HepG2 (cell line): ENCODE results near the gene GLRX2. TPM values are rescaled to one million over a fixed set of nuclear protein-coding genes. Genes with fewer than 3 reads are reported as not detected.

Experiments used
- AGO1 ChIP-seq: fragments of 200-400 bp; formaldehyde crosslinking; IDR thresholded peaks from 2 replicates; pipeline ENCODE4 v1.6.1; 2017; ENCODE audit warnings: mild to moderate bottlenecking, low read depth, low read length, moderate library complexity; ENCODE audit not compliant: poor library complexity, severe bottlenecking
- HNRNPH1 ChIP-seq: fragments of 200-400 bp; formaldehyde crosslinking; optimal IDR thresholded peaks from 2 replicates; pipeline ENCODE3; 2017; ENCODE audit warnings: mild to moderate bottlenecking, low read depth, low read length
- HOXA5 ChIP-seq: sonication (generic); formaldehyde crosslinking; IDR thresholded peaks from 2 replicates; pipeline ENCODE4 v1.4.0; 2020; ENCODE audit warnings: missing genetic modification reagents
- MAFF ChIP-seq: IDR thresholded peaks from 2 replicates; pipeline ENCODE4 v1.6.1; 2011; ENCODE audit warnings: low read depth, low read length, improper control_type of control experiment
- NFE2L2 ChIP-seq: fragments of 150-350 bp; IDR thresholded peaks from 2 replicates; pipeline ENCODE4 v1.6.1; 2014; ENCODE audit warnings: low read length
- NR2F6 ChIP-seq, 2 experiments: IDR thresholded peaks; 2 replicates each; pipeline ENCODE4 v1.6.1; 2016; ENCODE audit warnings: antibody characterized with exemption in 1 of 2, mild to moderate bottlenecking in 1 of 2
- PAWR ChIP-seq: sonication (generic); formaldehyde crosslinking; IDR thresholded peaks from 2 replicates; pipeline ENCODE4 v1.4.0; 2020; ENCODE audit warnings: missing genetic modification reagents, mild to moderate bottlenecking, borderline replicate concordance
- PHB2 ChIP-seq: fragments of 450-650 bp; IDR thresholded peaks from 2 replicates; pipeline ENCODE4 v1.6.1; 2018; ENCODE audit not compliant: partially characterized antibody
- PHF21A ChIP-seq: sonication (generic); formaldehyde crosslinking; IDR thresholded peaks from 2 replicates; pipeline ENCODE4 v1.5.0; 2020; ENCODE audit warnings: mild to moderate bottlenecking, missing genetic modification reagents
- ZNF44 ChIP-seq: sonication (generic); formaldehyde crosslinking; IDR thresholded peaks from 2 replicates; pipeline ENCODE4 v1.5.1; 2020; ENCODE audit warnings: mild to moderate bottlenecking, missing genetic modification reagents
- ZNF530 ChIP-seq: sonication (generic); formaldehyde crosslinking; IDR thresholded peaks from 2 replicates; pipeline ENCODE4 v1.5.0; 2020; ENCODE audit warnings: low read depth, mild to moderate bottlenecking, missing genetic modification reagents
- ZNF577 ChIP-seq: sonication (generic); formaldehyde crosslinking; IDR thresholded peaks from 2 replicates; pipeline ENCODE4 v1.4.0; 2020; ENCODE audit warnings: mild to moderate bottlenecking, low read depth, missing genetic modification reagents, borderline replicate concordance
- polyA plus RNA-seq, 8 experiments: library from polyadenylated mRNA; depleted of rRNA in 3 of 8; stranded (reverse) in 7 of 8; unstranded in 1 of 8; fragments of >200 nt; fragmentation: Illumina TruSeq in 4 of 8; extraction: Trizol in 4 of 8; gene quantifications; 2 replicates each; pipeline versions ENCODE4 v1.2.1 to v1.2.3, GENCODE V29; 2011 to 2016; ENCODE audit warnings: low read depth in 4 of 8, missing spikeins in 1 of 8, mixed read lengths in 1 of 8; ENCODE audit not compliant: insufficient read depth in 1 of 8
- total RNA-seq, 5 experiments: library from RNA; depleted of rRNA; stranded (reverse); fragments of >200 nt; fragmentation: Illumina TruSeq; extraction: Trizol; gene quantifications; 2 replicates each; pipeline ENCODE4 v1.2.3, GENCODE V29; 2016; ENCODE audit warnings: low read depth in 1 of 5
- TF ChIP-seq, protein P1 (sequence below): sonication (generic); formaldehyde crosslinking; IDR thresholded peaks from 2 replicates; pipeline ENCODE4 v1.5.1; 2020; ENCODE audit warnings: missing genetic modification reagents, mild to moderate bottlenecking, borderline replicate concordance
- TF ChIP-seq, protein P2 (sequence below): sonication (generic); formaldehyde crosslinking; IDR thresholded peaks from 2 replicates; pipeline ENCODE4 v1.5.0; 2020; ENCODE audit warnings: missing genetic modification reagents, mild to moderate bottlenecking, borderline replicate concordance
- TF ChIP-seq, protein P3 (sequence below): sonication (generic); formaldehyde crosslinking; IDR thresholded peaks from 2 replicates; pipeline ENCODE4 v1.9.0; 2021; ENCODE audit warnings: missing genetic modification reagents, borderline replicate concordance
- TF ChIP-seq, protein P4 (sequence below): sonication (generic); formaldehyde crosslinking; IDR thresholded peaks from 2 replicates; pipeline ENCODE4 v1.4.0; 2020; ENCODE audit warnings: missing genetic modification reagents
- TF ChIP-seq, protein P5 (sequence below): fragments of 450-650 bp; IDR thresholded peaks from 2 replicates; pipeline ENCODE4 v1.6.1; 2016
- TF ChIP-seq, protein P6 (sequence below): sonication (generic); formaldehyde crosslinking; IDR thresholded peaks from 2 replicates; pipeline ENCODE4 v1.4.0; 2020; ENCODE audit warnings: mild to moderate bottlenecking, missing genetic modification reagents

GLRX2 gene
- total and polyA plus RNA-seq, 2 of the 13 experiments (the other 11 are each of a cell fraction or from before 2014, with no cell fraction given), result 11.9 to 39.0 TPM

DNA sequence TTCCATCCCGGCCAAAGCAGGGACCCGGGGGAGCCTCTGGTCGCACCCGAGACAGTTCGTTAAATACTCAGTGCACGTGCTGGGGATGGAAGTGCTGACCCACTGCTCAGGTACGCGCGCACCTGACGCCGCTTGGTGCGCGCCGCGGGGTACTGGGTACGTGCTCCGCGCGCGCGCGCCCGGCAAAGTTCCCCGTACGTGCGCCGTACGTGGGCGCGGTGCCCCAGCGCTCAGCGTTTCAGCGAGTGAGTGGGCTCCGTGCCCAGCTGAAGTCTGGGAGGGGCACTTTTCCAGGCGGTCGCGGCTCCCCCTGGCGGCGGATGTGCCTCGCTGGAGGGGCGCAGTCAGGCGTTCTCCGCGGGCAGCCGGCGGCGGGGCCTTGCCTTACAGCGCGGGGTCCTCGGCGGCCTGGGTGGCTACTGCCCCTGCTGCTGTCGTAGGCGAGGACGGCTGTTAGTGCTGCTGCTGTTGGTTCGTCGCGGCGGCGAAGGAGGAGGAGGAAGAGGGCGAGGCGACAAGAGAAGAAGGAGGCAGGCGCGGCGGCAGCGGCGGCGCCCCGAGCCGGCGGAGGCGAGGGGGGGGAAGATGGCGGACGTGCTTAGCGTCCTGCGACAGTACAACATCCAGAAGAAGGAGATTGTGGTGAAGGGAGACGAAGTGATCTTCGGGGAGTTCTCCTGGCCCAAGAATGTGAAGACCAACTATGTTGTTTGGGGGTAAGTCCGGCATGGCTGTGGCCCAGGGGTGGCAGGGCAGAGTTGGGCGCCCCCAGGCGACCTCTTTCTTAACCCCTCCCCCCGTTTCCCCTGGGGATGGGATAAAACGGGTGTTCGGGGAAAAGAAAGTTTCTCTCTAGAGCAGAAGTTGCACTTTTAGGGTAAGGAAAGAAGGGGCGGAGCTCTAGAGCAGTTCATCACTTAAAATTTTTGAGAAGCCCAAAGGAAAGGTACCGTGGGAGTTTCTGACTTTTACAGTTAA lies 16.7 kb upstream of the GLRX2 start, which contains the start of gene CDC73 (continued):
- TF ChIP-seq, protein P1, sequence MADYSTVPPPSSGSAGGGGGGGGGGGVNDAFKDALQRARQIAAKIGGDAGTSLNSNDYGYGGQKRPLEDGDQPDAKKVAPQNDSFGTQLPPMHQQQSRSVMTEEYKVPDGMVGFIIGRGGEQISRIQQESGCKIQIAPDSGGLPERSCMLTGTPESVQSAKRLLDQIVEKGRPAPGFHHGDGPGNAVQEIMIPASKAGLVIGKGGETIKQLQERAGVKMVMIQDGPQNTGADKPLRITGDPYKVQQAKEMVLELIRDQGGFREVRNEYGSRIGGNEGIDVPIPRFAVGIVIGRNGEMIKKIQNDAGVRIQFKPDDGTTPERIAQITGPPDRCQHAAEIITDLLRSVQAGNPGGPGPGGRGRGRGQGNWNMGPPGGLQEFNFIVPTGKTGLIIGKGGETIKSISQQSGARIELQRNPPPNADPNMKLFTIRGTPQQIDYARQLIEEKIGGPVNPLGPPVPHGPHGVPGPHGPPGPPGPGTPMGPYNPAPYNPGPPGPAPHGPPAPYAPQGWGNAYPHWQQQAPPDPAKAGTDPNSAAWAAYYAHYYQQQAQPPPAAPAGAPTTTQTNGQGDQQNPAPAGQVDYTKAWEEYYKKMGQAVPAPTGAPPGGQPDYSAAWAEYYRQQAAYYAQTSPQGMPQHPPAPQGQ (CRISPR knock-in tag), result no peak
- TF ChIP-seq PAWR (no peak; the same call in 1 of the 2 replicates), MAFF (no peak), ZNF577 (CRISPR knock-in tag) (no peak), ZNF44 (CRISPR knock-in tag) (no peak), AGO1 (peak; percentile 57), HNRNPH1 (no peak), PHB2 (no peak), HOXA5 (peak; percentile 96), PHF21A (peak; percentile 92), NFE2L2 (no peak), ZNF530 (CRISPR knock-in tag) (no peak), NR2F6 (IDR thresholded peaks at IDR 0.05) (no peak), NR2F6 (CRISPR knock-in tag; IDR thresholded peaks at IDR 0.05) (peak; percentile 59; the same call in 1 of the 2 replicates)
- TF ChIP-seq, protein P2, sequence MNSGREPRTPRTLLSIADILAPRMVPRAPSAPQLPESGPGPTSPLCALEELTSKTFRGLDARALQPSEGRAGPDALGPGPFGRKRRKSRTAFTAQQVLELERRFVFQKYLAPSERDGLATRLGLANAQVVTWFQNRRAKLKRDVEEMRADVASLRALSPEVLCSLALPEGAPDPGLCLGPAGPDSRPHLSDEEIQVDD (CRISPR knock-in tag), result 0 out of 2 replicates have a peak, but pooled peaks have one; percentile 39
- TF ChIP-seq, protein P3, sequence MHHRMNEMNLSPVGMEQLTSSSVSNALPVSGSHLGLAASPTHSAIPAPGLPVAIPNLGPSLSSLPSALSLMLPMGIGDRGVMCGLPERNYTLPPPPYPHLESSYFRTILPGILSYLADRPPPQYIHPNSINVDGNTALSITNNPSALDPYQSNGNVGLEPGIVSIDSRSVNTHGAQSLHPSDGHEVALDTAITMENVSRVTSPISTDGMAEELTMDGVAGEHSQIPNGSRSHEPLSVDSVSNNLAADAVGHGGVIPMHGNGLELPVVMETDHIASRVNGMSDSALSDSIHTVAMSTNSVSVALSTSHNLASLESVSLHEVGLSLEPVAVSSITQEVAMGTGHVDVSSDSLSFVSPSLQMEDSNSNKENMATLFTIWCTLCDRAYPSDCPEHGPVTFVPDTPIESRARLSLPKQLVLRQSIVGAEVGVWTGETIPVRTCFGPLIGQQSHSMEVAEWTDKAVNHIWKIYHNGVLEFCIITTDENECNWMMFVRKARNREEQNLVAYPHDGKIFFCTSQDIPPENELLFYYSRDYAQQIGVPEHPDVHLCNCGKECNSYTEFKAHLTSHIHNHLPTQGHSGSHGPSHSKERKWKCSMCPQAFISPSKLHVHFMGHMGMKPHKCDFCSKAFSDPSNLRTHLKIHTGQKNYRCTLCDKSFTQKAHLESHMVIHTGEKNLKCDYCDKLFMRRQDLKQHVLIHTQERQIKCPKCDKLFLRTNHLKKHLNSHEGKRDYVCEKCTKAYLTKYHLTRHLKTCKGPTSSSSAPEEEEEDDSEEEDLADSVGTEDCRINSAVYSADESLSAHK (CRISPR knock-in tag), result no peak
- TF ChIP-seq, protein P4, sequence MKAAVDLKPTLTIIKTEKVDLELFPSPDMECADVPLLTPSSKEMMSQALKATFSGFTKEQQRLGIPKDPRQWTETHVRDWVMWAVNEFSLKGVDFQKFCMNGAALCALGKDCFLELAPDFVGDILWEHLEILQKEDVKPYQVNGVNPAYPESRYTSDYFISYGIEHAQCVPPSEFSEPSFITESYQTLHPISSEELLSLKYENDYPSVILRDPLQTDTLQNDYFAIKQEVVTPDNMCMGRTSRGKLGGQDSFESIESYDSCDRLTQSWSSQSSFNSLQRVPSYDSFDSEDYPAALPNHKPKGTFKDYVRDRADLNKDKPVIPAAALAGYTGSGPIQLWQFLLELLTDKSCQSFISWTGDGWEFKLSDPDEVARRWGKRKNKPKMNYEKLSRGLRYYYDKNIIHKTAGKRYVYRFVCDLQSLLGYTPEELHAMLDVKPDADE, result no peak
- TF ChIP-seq, protein P5, sequence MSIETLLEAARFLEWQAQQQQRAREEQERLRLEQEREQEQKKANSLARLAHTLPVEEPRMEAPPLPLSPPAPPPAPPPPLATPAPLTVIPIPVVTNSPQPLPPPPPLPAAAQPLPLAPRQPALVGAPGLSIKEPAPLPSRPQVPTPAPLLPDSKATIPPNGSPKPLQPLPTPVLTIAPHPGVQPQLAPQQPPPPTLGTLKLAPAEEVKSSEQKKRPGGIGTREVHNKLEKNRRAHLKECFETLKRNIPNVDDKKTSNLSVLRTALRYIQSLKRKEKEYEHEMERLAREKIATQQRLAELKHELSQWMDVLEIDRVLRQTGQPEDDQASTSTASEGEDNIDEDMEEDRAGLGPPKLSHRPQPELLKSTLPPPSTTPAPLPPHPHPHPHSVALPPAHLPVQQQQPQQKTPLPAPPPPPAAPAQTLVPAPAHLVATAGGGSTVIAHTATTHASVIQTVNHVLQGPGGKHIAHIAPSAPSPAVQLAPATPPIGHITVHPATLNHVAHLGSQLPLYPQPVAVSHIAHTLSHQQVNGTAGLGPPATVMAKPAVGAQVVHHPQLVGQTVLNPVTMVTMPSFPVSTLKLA, result peak; percentile 13; the same call in 1 of the 2 replicates
- TF ChIP-seq, protein P6, sequence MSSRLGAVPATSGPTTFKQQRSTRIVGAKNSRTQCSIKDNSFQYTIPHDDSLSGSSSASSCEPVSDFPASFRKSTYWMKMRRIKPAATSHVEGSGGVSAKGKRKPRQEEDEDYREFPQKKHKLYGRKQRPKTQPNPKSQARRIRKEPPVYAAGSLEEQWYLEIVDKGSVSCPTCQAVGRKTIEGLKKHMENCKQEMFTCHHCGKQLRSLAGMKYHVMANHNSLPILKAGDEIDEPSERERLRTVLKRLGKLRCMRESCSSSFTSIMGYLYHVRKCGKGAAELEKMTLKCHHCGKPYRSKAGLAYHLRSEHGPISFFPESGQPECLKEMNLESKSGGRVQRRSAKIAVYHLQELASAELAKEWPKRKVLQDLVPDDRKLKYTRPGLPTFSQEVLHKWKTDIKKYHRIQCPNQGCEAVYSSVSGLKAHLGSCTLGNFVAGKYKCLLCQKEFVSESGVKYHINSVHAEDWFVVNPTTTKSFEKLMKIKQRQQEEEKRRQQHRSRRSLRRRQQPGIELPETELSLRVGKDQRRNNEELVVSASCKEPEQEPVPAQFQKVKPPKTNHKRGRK (CRISPR knock-in tag), result 0 out of 2 replicates have a peak, but pooled peaks have one; percentile 21
